H9 (cell line): ENCODE results near the gene ITPR3. TPM values are rescaled to one million over a fixed set of nuclear protein-coding genes. Genes with fewer than 3 reads are reported as not detected.

ENCODE experiments used
- DNase-seq: peaks from one replicate; pipeline ENCODE4 v3.0.0-alpha.2; 2017
- H2AFZ ChIP-seq: one replicate; pipeline ENCODE4 v1.6.1; 2013; ENCODE audit warnings: mild to moderate bottlenecking, low read length, control low read depth, moderate library complexity
- H2AK5ac ChIP-seq: 2 replicates; pipeline ENCODE4 v1.6.1; 2013; ENCODE audit warnings: low read length, control low read depth, mixed read lengths; ENCODE audit not compliant: insufficient read length
- H2BK120ac ChIP-seq: one replicate; pipeline ENCODE4 v1.6.1; 2013; ENCODE audit warnings: low read depth, mild to moderate bottlenecking, low read length, control low read depth, inconsistent platforms; ENCODE audit not compliant: poor library complexity, severe bottlenecking
- H2BK12ac ChIP-seq: 2 replicates; pipeline ENCODE4 v1.6.1; 2013; ENCODE audit warnings: low read length, control low read depth, mixed read lengths, low read depth; ENCODE audit not compliant: insufficient read length
- H2BK15ac ChIP-seq: 2 replicates; pipeline ENCODE4 v1.6.1; 2013; ENCODE audit warnings: low read depth, low read length, control low read depth
- H2BK20ac ChIP-seq: one replicate; pipeline ENCODE4 v1.6.1; 2013; ENCODE audit warnings: low read depth, mild to moderate bottlenecking, low read length, control low read depth, inconsistent platforms; ENCODE audit not compliant: poor library complexity, severe bottlenecking
- H2BK5ac ChIP-seq: 2 replicates; pipeline ENCODE4 v1.6.1; 2013; ENCODE audit warnings: low read length, control low read depth, mixed read lengths; ENCODE audit not compliant: insufficient read length
- H3K14ac ChIP-seq: 2 replicates; pipeline ENCODE4 v1.6.1; 2013; ENCODE audit warnings: low read length, control low read depth; ENCODE audit not compliant: insufficient read depth
- H3K18ac ChIP-seq: 2 replicates; pipeline ENCODE4 v1.6.1; 2013; ENCODE audit warnings: low read depth, mild to moderate bottlenecking, mixed read lengths, low read length, control low read depth; ENCODE audit not compliant: insufficient read length
- H3K23ac ChIP-seq: 2 replicates; pipeline ENCODE4 v1.6.1; 2013; ENCODE audit warnings: low read length, control low read depth, mixed read lengths, low read depth; ENCODE audit not compliant: insufficient read length
- H3K23me2 ChIP-seq: 2 replicates; pipeline ENCODE4 v1.6.1; 2013; ENCODE audit warnings: low read depth, mild to moderate bottlenecking, mixed read lengths, low read length, control low read depth; ENCODE audit not compliant: insufficient read length, poor library complexity, severe bottlenecking
- H3K27ac ChIP-seq: 2 replicates; pipeline ENCODE4 v1.5.1; 2013; ENCODE audit warnings: low read length, control low read depth, mixed read lengths, low read depth; ENCODE audit not compliant: insufficient read length
- H3K27me3 ChIP-seq: 2 replicates; pipeline ENCODE4 v1.6.1; 2013; ENCODE audit warnings: low read length, control low read depth, inconsistent platforms; ENCODE audit not compliant: insufficient read depth
- H3K4ac ChIP-seq: 2 replicates; pipeline ENCODE4 v1.6.1; 2013; ENCODE audit warnings: low read depth, mild to moderate bottlenecking, control low read depth, inconsistent platforms, low read length, moderate library complexity
- H3K4me1 ChIP-seq: 2 replicates; pipeline ENCODE4 v1.6.1; 2013; ENCODE audit warnings: low read length, control low read depth, inconsistent platforms; ENCODE audit not compliant: insufficient read depth
- H3K4me2 ChIP-seq: 2 replicates; pipeline ENCODE4 v1.6.1; 2013; ENCODE audit warnings: low read length, control low read depth, mixed read lengths; ENCODE audit not compliant: insufficient read length, insufficient read depth
- H3K56ac ChIP-seq: 2 replicates; pipeline ENCODE4 v1.6.1; 2013; ENCODE audit warnings: low read depth, mild to moderate bottlenecking, mixed read lengths, low read length, control low read depth; ENCODE audit not compliant: insufficient read length
- H3K79me1 ChIP-seq: 2 replicates; pipeline ENCODE4 v1.6.1; 2013; ENCODE audit warnings: low read depth, mild to moderate bottlenecking, moderate library complexity, low read length, control low read depth, inconsistent platforms; ENCODE audit not compliant: insufficient read depth, poor library complexity, severe bottlenecking
- H3K79me2 ChIP-seq: 2 replicates; pipeline ENCODE4 v1.6.1; 2013; ENCODE audit warnings: low read length, control low read depth, inconsistent platforms; ENCODE audit not compliant: insufficient read depth
- H3K9ac ChIP-seq: 2 replicates; pipeline ENCODE4 v1.6.1; 2013; ENCODE audit warnings: low read length, control low read depth, mixed read lengths; ENCODE audit not compliant: insufficient read length; ENCODE audit errors: extremely low read depth
- H3K9me3 ChIP-seq: one replicate; pipeline ENCODE4 v1.6.1; 2013; ENCODE audit warnings: low read depth, low read length, inconsistent platforms; ENCODE audit not compliant: control insufficient read depth
- H3T11ph ChIP-seq: one replicate; pipeline ENCODE4 v1.6.1; 2013; ENCODE audit warnings: mild to moderate bottlenecking, low read length, control low read depth, inconsistent platforms
- H4K20me1 ChIP-seq: one replicate; pipeline ENCODE4 v1.6.1; 2013; ENCODE audit not compliant: control insufficient read depth, insufficient read length, insufficient read depth
- H4K5ac ChIP-seq: 2 replicates; pipeline ENCODE4 v1.6.1; 2013; ENCODE audit warnings: low read depth, mild to moderate bottlenecking, mixed read lengths, low read length, control low read depth; ENCODE audit not compliant: insufficient read length
- H4K8ac ChIP-seq: replicated peaks from 2 replicates; pipeline ENCODE4 v1.6.1; 2013; ENCODE audit warnings: low read length, control low read depth, mixed read lengths, low read depth; ENCODE audit not compliant: insufficient read length
- H4K91ac ChIP-seq: 2 replicates; pipeline ENCODE4 v1.6.1; 2013; ENCODE audit warnings: low read depth, mild to moderate bottlenecking, moderate library complexity, mixed read lengths, low read length, control low read depth; ENCODE audit not compliant: insufficient read length
- H3K27ac Mint-ChIP-seq, 3 experiments: 2 replicates in 2 of 3; 3 replicates in 1 of 3; pipeline ENCODE4 v1.8.0; 2020 to 2021; ENCODE audit warnings: mixed read lengths in 3 of 3, mild to moderate bottlenecking in 1 of 3, moderate library complexity in 1 of 3
- H3K27me3 Mint-ChIP-seq: 2 replicates; pipeline ENCODE4 v1.8.0; 2021; ENCODE audit warnings: low read depth, mild to moderate bottlenecking, moderate library complexity, mixed read lengths
- H3K36me3 Mint-ChIP-seq, 3 experiments: 2 replicates in 2 of 3; 3 replicates in 1 of 3; pipeline ENCODE4 v1.8.0; 2020 to 2021; ENCODE audit warnings: low read depth in 3 of 3, mixed read lengths in 3 of 3; ENCODE audit not compliant: insufficient read depth in 1 of 3
- H3K4me1 Mint-ChIP-seq, 2 experiments: 2 replicates each; pipeline ENCODE4 v1.8.0; 2020; ENCODE audit warnings: mixed read lengths in 2 of 2
- H3K4me3 Mint-ChIP-seq, 2 experiments: 2 replicates in 1 of 2; 3 replicates in 1 of 2; pipeline ENCODE4 v1.8.0; 2020 to 2021; ENCODE audit warnings: mild to moderate bottlenecking in 2 of 2, mixed read lengths in 2 of 2, moderate library complexity in 1 of 2
- H3K9me3 Mint-ChIP-seq, 2 experiments: 2 replicates in 1 of 2; 3 replicates in 1 of 2; pipeline ENCODE4 v1.8.0; 2020; ENCODE audit warnings: mild to moderate bottlenecking in 2 of 2, mixed read lengths in 2 of 2, moderate library complexity in 1 of 2
- WGBS: extraction: QIAGEN DNeasy Blood & Tissue Kit; methylation state at CpG from one replicate; pipeline ENCODE4 v1.1.7; 2013; ENCODE audit warnings: missing lambda C conversion rate, low lambda C conversion rate, mixed read lengths; ENCODE audit not compliant: insufficient read length; ENCODE audit errors: extremely low coverage; 5-methylcytosine and 5-hydroxymethylcytosine counted together
- total RNA-seq: library from RNA; stranded (reverse); gene quantifications from 2 replicates; pipeline ENCODE4 v1.2.1, GENCODE V29; 2021
- TF ChIP-seq, protein P1 (sequence below): fragments of 200-600 bp; sonication (generic); conservative IDR thresholded peaks from 3 replicates; pipeline ENCODE4 v1.8.0; 2021; ENCODE audit warnings: antibody characterized with exemption, mild to moderate bottlenecking

The ITPR3 gene
- total RNA-seq, 1 experiment from 2014 or later, result 40.3 TPM

GRCh38 chr6:33744895-33745546 lies 123.9 kb downstream of the ITPR3 start:
- H2BK5ac ChIP-seq, result no peak overlapping the region
- H4K20me1 ChIP-seq, result no peaks in the 10 kb centered on the region
- H4K5ac ChIP-seq, result no peak overlapping the region
- no peak overlapping the region for H4K8ac ChIP-seq
- no peaks in the 10 kb centered on the region for H3K23me2 ChIP-seq
- H3K27ac ChIP-seq, result no peak overlapping the region
- H3K9ac ChIP-seq, result no peak overlapping the region
- no peaks in the 10 kb centered on the region for H3K79me1 ChIP-seq
- Mint-ChIP-seq H3K27ac (no peak overlapping the region; a peak in 1 of 7 replicates), H3K27me3 (peaks cover 9% of the 10 kb centered on the region), H3K4me3 (no peak overlapping the region), H3K9me3 (no peaks in the 10 kb centered on the region), H3K36me3 (no peaks in the 10 kb centered on the region; a peak in 1 of 7 replicates), H3K4me1 (peaks cover 50 to 63% of the 10 kb centered on the region in 2 experiments)
- no peak overlapping the region for H2AFZ ChIP-seq
- H4K91ac ChIP-seq, result no peak overlapping the region
- no peak overlapping the region for H3K18ac ChIP-seq
- H3K4ac ChIP-seq, result no peak overlapping the region
- H3K4me2 ChIP-seq, result no peak overlapping the region
- TF ChIP-seq, protein P1, sequence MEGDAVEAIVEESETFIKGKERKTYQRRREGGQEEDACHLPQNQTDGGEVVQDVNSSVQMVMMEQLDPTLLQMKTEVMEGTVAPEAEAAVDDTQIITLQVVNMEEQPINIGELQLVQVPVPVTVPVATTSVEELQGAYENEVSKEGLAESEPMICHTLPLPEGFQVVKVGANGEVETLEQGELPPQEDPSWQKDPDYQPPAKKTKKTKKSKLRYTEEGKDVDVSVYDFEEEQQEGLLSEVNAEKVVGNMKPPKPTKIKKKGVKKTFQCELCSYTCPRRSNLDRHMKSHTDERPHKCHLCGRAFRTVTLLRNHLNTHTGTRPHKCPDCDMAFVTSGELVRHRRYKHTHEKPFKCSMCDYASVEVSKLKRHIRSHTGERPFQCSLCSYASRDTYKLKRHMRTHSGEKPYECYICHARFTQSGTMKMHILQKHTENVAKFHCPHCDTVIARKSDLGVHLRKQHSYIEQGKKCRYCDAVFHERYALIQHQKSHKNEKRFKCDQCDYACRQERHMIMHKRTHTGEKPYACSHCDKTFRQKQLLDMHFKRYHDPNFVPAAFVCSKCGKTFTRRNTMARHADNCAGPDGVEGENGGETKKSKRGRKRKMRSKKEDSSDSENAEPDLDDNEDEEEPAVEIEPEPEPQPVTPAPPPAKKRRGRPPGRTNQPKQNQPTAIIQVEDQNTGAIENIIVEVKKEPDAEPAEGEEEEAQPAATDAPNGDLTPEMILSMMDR, result no peak
- no peak overlapping the region for H2BK12ac ChIP-seq
- peaks cover 8% of the 10 kb centered on the region; the same call in 1 of the 2 replicates for H3K4me1 ChIP-seq
- no peak overlapping the region for H3K14ac ChIP-seq
- no peak overlapping the region for H3K23ac ChIP-seq
- no peaks in the 10 kb centered on the region for H3K27me3 ChIP-seq
- no peak overlapping the region for H2AK5ac ChIP-seq
- H3K56ac ChIP-seq, result no peak overlapping the region
- H3K9me3 ChIP-seq, result no peaks in the 10 kb centered on the region
- no peak overlapping the region for H2BK20ac ChIP-seq
- H2BK15ac ChIP-seq, result no peak overlapping the region
- H2BK120ac ChIP-seq, result no peak overlapping the region
- no peaks in the 10 kb centered on the region for H3K79me2 ChIP-seq
- DNase-seq, result no peak
- H3T11ph ChIP-seq, result no peak overlapping the region
- no CpG with 5 or more reads among the region's 13 CpGs for WGBS
